Stimulated activated CD8-positive, alpha-beta memory T cell treated with anti-CD3 and anti-CD28 coated beads, Interleukin-15, amount 100 ng/mL, for 24 hours (primary cell): ENCODE results near the gene USP40.
A peak's percentile ranks its signal among the peaks of the same experiment; 100 is the strongest.

Experiments used
- DNase-seq: peaks from one replicate; pipeline ENCODE4 v3.0.0-alpha.2; 2020; ENCODE audit warnings: low read depth

Gene USP40

DNA sequence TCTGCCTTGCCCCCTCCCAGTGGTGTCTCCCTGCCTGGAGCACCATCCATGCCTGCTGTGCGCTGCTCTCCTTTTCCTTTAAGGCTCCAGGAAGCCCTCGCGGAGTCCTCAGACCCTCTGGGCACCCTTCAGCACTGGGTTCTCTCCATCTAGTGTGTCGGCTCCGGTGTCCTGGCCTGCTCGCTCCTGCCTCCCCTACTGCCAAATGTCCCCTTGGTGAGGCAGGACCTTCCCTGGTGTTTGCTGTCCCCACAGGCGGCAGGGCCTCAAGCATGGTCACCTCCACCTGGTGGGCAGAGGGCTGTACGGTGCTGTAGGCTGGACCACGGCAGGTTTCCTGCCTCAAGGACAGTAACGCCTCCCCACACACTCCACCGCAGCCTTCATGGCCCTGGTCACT, 122.1 kb downstream of the USP40 start:
- DNase-seq = no peak

DNA sequence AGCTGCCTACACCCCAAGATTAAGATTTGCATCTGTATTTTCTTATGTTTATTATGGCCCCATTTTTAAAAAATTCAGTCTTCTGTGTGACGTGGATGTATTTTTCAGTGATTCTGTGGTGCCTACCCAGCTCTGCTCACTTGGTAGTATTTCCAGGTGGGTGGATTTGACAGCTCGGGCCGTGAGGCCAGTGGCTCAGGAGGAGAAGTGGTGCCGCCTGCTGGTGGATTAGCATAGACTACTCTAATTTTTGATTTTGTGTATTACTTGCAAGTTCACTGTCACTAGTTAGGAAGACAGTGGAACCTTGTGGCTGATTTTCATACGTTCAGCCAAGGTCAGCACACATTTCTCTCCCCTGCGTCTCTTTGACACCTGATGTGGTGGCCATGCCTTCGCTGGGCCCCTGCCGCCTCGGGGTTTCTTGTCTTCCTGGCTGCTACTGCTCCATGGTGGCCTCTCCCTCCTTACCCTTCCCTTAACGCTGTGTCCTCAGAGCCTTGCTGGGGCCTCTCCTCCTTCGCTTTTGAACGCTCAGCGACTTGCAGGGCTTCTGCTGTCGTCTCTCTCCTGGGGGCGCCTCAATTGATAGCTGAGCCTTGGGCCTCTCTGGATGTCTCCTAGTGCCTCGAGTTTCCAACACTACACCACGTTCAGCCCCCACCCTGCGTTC, 122.9 kb downstream of the USP40 start:
- peak; percentile 52 for DNase-seq

DNA sequence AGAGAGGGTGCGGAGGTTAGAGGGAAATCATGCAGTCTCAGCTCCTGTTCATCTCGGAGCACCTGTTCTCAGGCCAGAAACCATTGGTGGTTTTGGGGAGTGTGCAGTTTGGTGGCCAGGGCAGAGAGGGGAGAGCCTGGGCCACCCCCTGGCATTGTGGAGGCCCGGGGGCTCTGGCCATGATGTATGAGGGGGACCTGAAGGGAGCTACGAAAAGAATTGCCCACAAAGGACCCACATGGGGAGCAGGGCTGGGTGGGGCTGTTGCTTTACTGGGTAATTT, 124.6 kb downstream of the USP40 start:
- no peak for DNase-seq

DNA sequence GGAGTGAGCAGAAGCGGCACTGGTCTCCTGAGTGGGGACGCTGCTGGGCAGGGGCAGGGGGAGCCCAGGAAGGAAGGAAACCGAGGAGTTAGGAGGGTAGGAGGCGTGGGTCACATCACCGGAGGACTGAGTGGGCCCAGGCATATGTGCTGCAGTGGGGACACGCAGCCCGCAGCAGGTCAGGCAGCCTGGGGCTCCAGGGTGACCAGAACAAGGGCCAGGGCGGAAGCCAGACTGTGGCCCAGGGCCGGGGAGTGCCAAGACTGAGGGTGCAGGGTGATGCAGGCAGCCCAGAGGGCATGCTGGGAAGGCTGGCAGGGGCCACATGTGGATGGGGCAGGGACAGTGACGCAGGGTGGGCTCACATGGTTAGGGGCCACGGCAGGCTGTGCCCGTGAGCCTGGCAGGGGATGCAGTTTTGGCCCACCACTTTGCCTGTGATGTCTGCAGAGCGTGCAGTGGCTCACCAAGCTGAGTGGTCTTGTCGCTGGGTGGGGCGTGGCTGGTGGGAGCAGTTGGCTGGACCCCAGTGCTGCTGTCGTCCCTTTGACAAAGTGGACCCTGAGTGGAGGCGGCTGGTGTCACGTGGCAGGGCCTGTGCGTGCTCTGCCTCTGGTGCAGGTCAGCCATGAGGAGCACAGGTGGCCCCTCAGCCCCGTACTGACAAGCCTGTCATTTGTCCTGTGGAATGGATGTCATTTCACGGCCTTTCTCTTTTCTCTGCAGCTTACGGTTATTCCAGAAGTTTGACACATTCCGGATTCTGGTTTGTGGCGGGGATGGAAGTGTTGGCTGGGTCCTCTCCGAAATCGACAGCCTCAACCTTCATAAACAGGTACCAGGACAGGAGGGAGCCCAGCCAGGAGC, 125.2 kb downstream of the USP40 start:
- DNase-seq = no peak

DNA sequence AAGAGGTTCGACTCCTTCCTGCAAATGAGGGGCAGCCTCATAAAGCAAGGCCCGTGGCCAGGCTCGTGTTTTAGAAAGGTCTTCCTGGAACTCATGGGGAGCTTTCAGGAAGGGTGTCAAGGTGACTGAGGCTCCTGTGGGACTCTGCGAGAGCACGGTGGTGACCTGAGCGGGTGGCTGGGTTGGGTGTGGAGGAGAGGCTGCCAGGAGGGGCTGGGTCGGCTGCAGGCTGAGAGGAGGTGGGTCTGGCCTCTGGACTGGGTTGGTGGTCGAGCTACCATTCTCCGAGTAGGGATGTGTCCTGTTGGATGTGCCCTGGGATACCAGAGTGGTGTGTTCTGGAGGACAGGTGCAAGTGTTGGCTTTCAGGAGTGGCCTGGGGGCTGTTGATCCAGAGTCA, 125.9 kb downstream of the USP40 start:
- DNase-seq = no peak

DNA sequence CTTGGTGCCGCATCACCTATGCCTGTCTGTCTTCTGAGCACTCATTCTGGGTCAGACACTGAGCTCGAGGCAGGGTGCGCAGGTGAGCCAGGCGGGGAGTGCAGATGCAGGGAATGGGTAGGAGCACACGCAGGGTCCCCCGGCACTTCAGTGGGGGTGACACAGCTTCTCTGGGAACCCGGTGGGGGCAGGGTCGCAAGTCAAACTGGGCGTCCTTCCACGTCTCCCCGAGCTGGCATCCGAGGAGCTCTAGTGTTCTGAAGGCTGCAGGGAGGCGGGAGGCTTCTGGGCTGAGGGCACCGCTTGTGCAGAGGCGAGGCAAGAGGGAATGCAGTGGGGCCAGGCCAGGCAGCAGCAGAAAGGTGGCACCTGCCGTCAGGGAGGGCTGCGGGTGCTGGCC, 126.3 kb downstream of the USP40 start:
- no peak for DNase-seq

DNA sequence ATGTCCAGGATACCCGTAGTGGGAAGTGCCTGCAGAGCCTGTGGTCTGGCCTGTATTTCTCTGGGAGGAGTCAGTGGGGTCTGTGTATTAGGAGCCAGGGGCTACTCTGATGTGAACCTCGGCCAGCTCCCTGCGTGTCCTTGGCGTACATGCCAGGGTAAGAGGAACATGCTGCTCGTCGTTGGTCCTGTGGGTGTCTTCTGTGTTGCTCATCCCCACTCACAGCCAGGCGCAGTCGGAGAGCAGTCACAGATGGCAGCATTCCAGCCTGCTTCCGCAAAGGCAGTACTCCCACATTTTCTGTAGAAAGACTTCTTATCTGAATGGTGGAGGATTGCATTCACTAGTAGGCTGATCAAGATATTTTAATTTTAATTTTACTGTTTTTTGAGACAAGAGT, 127.4 kb downstream of the USP40 start:
- no peak for DNase-seq

DNA sequence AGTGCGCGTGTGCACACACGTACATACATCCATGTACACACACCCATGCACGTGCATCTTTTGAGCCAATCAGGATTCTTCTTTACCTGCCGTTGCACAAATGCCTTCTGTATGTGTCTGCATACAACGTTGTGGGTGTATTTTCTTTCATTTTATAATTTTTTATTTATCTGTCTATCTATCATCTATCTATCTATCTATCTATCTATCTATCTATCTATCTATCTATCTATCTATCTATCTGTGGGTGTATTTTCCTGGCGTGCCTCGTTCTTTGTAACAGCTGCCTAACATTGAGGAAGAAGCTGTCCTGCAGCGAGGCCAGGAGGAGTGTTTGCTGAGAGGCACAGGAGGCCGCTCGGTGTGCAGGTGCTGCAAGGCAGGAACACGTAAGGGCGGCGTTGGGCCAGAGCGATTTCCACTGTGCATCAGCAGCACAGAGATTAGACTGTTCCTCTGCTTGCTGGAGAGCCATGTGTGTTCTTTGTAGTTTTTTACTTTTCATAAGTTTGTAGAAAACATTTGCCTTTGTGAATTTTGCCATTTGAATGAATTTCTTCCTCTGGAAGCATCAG, 127.9 kb downstream of the USP40 start:
- DNase-seq = no peak

DNA sequence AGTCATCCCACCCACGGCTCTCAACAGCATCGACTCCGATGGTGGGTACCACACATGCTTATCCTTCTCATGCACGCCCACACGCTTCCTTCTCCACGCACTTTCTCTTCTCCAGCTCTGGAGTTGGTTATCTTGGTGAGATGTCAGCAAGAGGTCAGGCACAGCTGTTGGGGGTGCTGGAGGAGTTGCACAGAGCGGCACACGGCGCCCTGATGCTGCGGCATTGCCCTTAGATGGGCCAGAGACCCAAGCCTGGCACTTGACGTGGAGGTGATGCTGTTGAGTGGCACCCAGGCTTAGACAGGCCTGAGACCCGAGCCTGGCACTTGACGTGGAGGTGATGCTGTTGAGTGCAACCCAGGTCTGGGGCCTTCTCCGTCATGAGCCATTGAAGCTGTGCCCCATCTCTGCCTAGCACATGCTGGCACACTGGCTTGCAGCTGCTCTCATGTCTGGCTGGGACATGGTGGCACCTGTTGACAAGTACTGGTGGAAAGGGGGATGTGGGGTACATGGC, 129.1 kb downstream of the USP40 start:
- DNase-seq = no peak

DNA sequence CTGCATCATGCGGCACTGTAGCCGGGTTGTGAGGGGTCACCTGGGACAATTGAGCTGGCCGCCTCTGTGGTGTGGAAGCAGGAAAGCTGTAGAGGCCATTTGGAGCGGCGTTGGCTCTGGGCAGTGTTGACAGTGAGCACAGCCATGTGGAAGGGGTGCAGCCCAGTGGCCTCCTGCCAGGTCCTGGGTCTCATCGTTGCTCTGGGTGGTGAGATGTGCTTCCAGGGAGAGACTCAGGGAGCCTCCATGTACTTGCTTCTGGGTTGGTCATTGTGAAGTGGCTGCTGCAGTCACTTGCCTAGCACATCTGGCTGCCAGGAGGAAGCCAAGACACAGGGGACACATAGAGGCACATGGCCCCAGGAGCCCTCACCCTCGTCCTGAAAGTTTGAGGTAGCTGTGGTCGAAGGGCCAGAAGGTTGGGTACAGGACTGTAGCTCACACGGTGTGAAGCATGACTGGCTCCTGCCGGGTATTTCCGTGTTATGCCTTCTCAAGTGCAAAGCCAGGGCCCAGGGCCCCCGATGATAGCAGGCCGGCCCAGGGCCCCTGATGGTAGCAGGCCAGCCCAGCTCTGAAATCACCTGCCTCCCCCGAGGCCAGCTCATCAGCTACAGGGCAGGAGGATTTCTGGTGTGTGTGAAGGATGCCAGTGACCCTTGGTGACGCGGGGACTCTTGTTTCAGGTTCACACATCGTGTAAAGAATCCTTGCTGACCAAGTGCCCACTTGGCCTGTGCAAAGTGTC, 129.7 kb downstream of the USP40 start:
- no peak for DNase-seq

DNA sequence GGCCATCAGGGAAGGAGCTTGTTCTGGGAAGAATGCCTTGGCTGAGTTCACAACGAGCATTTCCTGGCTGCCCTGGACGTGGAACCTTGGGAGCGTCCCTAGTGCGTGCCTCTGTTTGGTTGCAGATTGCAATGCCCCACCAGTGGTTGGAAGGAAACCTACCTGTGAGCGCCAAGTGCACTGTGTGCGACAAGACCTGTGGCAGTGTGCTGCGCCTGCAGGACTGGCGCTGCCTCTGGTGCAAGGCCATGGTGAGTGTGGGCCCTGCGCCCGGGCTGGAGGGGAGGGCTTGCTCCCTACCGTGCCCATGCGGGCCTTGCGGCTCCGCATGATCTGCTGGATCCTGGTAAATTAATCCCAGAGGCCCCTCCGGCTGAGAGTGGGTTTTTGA, 130.4 kb downstream of the USP40 start:
- no peak for DNase-seq

DNA sequence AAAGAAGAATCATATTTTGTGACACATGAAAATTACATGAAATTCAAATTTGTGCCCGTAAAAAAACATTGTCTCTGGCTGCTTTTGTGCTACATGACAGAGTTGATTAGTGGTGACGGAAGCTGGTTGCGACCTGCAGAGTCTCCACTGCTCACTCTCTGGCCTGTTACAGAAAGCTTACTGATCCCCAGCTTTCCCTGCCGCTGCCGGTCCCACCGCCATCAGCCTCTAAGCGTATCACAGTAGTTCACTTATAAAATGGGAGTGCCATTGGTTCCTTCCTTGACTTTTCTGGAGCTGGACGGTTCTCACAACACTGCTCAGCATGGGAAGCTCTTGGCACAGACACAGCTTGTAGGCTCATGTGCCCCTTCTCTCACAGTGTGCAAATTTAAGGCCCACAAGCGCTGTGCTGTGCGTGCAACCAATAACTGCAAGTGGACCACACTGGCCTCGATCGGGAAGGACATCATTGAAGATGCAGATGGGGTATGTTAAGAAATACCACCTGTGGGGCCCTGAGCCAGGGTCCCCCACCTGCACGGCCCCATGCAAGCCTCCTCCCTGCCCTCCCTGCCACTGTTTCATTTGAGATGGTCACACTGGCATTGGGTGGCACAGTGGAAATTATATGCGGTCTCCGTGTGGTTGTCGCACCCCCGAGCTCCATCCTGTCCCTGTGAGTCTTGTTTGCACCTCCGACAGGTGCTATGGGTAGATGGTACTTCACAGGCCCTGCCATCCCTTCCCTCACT, 131.0 kb downstream of the USP40 start:
- no peak for DNase-seq

DNA sequence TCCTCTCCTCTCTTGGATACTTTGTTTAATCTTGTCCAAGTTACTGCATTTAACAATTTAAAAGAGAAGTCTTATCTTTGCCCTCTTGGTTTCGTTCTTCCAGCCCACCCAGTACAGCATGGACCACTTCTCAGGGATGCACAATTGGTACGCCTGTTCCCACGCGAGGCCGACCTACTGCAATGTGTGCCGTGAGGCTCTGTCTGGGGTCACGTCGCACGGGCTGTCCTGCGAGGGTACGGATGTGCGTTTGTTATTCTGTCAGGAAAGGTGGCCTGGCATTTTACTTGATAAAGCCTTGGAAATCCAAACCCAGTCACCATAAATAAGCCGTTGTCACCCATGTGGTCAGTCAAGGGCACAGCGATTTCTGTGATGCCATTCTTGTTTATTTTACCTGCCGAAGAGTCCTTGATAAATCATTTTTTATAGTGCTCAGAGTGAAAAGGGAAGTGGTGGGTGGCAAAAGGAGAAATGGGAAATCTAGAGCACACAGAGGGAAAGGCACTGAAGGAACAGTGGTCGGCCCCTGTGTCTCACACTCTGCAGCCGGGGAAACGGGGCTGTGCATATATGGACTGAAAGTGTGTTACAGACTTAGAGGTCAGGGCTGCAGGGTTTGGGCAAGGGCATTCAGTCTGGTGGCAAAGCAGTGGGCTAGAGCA, 131.8 kb downstream of the USP40 start:
- DNase-seq = no peak

DNA sequence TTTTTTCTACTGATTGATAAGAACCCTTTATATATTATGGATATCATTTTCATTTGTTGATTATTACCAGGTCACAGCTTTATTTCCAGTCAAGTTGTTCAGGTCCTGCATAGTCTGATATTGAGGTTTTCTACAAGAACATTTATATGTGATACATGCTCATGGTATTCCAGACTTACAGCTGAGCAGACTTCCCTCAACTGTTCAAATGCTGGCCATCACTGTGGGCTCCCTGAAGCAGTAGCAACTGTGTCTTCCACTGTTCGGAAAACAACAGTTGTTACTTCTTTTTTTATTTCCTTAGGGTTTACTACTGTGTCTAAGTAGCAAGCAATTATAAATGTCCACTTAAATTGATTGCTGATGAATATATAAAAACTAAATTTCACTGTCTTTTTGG, 132.8 kb downstream of the USP40 start:
- no peak for DNase-seq

DNA sequence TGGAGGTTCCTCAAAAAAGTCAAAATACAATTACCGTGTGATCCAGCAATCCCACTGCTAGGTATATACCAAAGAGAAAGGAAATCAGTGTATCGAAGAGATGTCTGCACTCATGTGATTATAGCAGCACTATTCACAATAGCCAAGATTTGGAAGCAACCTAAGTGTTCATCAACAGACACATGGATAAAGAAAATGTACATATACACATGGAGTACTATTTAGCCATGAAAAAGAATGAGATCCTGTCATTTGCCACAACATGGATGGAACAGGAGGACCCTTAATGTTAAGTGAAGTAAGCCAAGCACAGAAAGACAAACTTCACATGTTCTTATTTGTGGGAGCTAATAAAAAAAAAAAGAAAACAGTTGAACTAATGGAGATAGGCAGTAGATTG, 133.6 kb downstream of the USP40 start:
- DNase-seq = no peak

DNA sequence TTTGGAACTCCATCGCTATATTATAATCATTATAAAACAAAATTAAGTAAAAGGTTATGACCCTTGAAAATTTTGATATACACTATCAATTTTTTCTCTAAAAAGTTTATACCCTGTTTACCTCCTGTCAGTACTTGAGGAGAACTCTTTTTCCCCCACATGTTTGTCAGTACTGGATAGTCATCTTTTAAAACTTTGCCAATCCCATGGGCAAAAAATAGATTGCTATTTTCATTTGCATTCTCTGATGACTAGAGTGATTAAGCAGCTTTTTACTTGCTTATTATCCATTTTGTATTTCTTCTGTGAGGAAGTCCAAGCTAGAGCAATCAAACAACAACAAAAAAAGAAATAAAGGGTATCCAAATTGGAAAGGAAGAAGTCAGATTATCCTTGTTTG, 135.9 kb downstream of the USP40 start:
- no peak for DNase-seq

DNA sequence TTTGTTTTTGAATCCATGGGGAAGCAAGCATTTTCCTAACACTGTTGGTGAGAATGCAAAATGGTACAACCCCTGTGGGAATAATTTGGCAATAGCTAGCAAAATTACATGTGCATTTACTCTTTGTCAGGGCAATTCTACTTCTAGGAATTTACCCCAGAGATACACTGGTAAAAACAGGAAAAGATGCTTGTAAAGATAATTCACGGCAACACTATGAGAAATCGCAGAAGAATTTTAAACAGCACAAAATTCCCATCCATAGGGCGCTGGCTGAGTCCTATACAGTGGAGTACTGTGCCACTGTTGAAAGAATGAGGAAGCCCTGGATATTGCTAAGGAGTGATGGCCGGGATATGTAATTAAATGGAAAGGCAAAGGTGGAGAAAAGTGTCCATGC, 136.5 kb downstream of the USP40 start:
- no peak for DNase-seq

DNA sequence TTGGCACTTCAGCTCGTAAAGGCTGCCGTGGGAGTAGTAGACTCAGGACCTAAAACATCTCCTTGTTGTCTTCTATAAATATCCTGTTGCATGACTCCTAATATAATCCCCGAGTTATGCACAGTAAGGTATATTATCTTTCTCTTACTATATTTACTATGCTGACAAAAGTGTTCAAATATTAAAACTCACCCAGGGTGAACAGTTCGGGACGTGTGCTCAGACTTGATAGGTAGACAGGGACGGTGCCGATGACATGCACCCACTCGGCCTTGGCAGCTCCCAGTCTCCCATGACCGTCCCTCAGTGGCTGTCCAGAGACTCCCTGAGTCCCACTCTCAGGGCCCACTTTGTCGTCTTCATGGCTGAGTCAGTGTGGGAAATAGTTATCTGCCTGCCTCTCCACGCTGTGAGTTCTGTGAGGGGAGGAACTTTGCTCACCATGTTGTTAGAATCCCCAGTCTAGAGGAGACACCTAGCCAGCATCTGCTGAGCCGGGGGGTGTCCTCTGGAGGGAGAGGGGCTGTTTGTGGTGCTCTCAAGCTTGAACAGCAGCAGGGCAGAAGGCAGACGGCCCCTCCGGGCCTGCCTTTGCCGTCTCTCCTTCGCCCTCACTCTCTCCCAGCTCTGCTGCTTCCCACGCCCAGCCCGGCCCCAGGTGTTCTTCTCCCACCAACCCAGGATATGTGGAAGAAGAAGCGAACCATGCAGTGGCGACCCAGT, 137.2 kb downstream of the USP40 start:
- no peak for DNase-seq

DNA sequence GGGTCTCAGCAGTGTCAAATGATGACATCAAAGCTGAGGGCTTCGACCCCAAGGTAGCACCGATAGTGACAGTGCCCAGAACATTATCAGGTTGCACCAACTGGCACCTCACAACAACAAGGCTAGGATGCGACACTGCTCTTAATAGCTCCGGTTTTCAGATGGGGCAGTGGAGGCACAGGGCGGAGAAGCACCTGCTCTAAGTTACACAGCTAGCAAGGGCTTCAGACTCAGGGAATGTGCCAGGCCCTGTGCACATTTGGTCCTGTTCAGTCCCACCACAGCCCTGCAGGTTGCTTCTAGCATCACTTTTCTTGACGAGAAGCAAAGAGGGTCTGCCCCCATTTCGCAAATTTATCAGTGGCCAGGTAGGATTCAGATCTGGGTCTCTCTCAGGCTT, 138.1 kb downstream of the USP40 start:
- no peak for DNase-seq

DNA sequence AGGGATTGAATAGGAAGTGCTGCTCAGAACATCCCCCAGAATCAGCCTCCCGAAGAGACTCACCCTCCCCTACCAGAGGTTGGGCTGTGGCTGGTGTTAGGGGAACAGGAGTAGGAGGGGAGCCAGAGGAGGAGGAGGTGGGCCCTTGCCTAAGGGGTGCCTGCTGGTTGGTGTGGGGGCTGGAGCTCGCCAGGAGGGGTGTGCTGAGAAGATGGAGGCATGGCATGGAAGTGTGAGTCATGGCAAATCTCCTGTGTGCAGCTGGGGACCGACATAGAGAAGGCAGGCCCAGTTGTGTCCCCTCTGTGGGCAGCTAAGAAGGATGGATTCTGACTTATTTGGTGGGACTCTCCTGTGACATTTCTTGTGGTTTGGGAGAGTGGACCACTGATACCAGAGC, 138.6 kb downstream of the USP40 start:
- no peak for DNase-seq
